HG02981 (cell line): ENCODE results near the gene AGAP9.
"Not testable (repeated sequence)": the region's sequence is repeated elsewhere in the genome, so short reads cannot be mapped to it uniquely, and the experiment has no call there.

ENCODE experiments used
- ATAC-seq: cut with Tn5 transposase; IDR thresholded peaks from one replicate; pipeline ENCODE4 v1.9.1; 2021; ENCODE audit warnings: mild to moderate bottlenecking, moderate library complexity; ENCODE audit not compliant: unreplicated experiment

Gene AGAP9

GRCh38 chr10:47489630-47490029, 33.8 kb downstream of the AGAP9 start:
- ATAC-seq = not testable (repeated sequence)

DNA sequence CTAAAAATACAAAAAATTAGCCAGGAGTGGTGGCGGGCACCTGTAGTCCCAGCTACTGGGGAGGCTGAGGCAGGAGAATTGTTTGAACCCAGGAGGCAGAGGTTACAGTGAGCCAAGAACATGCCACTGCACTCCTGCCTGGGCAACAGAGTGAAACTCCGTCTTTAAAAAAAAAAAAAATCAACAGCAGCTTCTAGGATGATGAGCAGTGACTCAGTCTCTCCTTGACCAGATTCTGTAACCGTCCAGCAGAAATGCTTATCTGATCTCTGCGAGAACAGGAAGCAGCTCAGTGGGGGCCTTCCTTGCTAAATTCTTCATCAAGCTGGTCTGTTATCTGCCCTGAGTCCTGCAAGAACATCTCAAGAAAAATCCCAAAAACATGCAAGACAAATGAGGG, 37.5 kb downstream of the AGAP9 start:
- not testable (repeated sequence) for ATAC-seq

- not testable (repeated sequence) for ATAC-seq
These were observed 38.7 kb downstream of the AGAP9 start for GRCh38 chr10:47484786-47485185.

DNA sequence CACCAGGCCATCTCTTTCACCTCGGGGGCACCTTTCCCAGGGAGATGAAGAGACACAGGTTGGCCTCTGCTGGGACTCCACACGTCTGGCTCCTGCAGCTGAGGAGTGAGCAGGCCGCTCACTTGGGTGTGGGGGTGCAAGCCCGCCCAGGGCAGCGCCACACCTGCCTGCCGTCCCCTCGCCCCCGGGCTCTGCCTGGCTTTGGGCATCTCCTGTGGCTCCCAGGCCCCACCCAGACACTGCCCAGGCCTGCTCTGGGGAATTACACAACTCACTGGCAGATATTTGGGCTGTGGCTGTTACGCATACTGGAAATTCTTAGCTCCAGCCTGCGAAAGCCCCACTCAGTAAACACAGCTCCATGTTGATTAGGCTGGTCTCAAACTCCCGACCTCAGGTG, 39.5 kb downstream of the AGAP9 start, which contains the start of gene ANXA8:
TSS of gene ANXA8 (minus strand) at position 193 of the 400 bp plus-strand sequence. CDS start at position 11, 182 bp downstream.
- ATAC-seq = not testable (repeated sequence)

DNA sequence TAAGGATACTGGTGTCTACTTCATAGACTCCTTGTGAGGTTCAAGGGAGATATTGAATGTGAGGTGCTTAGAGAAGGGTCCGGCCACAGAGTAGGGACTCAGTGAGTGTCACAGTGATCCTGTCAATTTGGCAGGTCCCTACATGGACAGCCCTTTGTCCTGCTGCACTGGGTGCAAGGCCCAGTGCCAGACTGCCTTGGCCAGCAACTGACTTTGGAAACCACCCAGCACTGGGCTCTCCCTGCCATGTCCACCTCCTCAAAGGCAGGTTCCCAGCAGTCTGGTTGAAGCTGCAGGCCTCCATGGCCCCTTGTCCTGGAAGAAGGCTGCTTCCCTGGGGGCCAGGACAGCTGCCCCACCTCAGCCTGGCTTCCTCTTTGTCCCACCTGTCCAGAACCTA, 41.1 kb downstream of the AGAP9 start:
- not testable (repeated sequence) for ATAC-seq

- ATAC-seq = not testable (repeated sequence)
These were observed 41.7 kb downstream of the AGAP9 start for GRCh38 chr10:47481768-47482181.

DNA sequence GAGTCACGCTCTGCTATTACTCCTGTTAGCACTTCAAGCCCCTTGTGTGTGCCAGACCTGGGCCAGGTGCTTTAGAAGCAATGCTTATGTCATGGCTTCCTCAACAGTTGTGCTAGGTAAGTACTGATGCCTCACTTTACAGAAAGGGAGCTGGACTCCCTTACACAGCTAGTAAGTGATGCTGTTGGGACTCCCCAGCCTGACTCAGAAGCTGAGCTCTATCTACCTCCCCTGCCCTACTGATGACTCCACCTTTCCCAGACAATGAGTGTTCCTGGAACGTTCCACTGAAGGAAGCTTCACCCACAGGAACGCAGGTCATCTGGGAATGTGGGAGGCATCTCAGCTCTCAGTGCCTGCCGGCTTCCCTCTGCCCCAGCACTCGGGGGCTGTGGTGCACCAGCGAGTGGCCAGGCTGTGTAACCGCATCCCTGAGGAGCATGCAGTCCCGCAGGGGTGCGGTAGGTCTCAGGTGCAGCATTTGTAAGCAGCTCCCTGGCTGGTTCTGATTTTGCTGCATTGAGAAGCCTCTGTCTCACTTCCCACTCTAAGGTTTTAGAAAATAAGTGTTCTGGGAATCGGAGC, 42.2 kb downstream of the AGAP9 start:
- not testable (repeated sequence) for ATAC-seq

GRCh38 chr10:47480133-47480532, 43.3 kb downstream of the AGAP9 start:
- ATAC-seq = not testable (repeated sequence)

- not testable (repeated sequence) for ATAC-seq
These were observed 45.3 kb downstream of the AGAP9 start for GRCh38 chr10:47478114-47478513.

GRCh38 chr10:47477078-47477477, 46.4 kb downstream of the AGAP9 start:
- ATAC-seq = not testable (repeated sequence)

- not testable (repeated sequence) for ATAC-seq
These were observed 48.3 kb downstream of the AGAP9 start for GRCh38 chr10:47475101-47475500.

GRCh38 chr10:47473516-47473915, 49.9 kb downstream of the AGAP9 start:
- not testable (repeated sequence) for ATAC-seq

DNA sequence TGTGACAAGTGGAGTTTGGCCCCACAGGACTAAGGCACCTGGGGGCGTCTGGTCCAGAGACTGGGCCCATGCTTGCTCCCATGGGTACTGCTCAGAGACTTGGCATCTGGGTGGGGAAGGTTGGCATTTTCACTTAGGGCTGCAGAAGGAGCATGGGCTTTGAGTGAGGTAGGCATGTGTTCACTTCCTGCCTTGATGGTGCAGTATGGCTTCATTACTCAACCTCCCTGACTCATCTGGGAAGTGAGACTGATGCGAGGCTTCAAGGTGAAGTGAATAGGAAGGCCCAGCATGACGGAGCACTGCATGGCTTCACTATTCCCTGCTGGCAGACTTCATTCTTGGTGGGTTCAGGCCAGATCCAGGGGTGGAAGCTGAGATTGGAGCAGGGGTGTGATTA, 50.8 kb downstream of the AGAP9 start:
- not testable (repeated sequence) for ATAC-seq

DNA sequence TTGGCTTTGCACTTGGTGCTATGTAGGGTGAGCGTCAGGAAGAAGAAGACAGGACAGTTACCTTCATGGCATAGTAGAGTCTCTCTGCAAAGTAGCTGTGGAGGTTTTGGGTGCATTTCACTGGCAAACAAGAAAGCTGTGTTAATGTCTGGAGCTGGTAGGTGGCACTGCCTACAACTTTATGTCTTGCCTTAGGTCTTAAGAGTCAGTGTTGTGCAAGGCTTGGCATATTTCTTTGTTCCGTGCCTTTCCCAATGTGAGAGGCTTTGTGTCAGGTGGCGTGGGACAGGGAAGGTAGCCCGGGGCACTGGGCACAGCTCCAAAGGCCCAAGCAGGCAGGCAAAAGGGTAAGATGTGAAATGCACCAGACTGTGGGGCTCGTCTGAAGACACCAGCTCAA, 51.4 kb downstream of the AGAP9 start:
- not testable (repeated sequence) for ATAC-seq

- ATAC-seq = not testable (repeated sequence)
These were observed 54.5 kb downstream of the AGAP9 start for GRCh38 chr10:47468731-47469528.

DNA sequence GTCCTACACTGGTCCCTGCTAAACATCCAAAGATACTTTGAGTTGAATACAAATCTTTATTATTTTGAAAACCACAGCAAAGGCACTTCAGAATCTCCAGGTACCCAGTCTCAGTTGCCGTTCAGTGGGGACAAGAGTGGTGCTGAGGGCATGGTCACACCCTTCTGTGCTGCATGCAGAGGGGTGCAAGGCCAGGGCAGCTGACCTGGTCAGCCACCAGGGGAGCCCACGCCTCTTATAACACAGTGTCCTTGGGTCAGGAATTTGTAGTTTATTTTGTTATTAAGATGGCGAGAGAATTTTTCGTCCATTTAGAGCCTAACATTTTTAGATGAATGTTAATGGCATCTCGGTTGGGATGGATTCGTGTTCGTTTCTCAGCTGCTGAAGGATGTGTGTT, 55.5 kb downstream of the AGAP9 start:
- ATAC-seq = not testable (repeated sequence)

DNA sequence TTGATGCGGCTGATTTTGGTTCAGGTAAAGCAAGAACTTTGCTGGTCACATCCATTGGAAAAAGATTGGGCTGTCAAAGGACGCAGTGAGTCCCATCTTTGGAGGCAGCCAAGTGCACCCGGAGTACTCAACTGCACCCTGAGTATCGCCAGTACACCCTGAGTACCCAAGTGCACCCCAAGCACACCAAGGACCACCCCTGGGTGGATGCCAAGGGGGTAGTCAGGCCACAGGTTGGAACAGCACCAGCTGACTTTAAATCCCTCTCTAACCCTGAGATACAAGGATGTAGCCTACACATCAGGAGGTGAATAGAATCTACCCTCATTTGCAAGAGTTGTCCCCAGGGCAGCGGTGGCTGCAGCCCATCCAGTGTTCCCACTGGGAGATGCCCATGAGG, 56.0 kb downstream of the AGAP9 start:
- not testable (repeated sequence) for ATAC-seq

DNA sequence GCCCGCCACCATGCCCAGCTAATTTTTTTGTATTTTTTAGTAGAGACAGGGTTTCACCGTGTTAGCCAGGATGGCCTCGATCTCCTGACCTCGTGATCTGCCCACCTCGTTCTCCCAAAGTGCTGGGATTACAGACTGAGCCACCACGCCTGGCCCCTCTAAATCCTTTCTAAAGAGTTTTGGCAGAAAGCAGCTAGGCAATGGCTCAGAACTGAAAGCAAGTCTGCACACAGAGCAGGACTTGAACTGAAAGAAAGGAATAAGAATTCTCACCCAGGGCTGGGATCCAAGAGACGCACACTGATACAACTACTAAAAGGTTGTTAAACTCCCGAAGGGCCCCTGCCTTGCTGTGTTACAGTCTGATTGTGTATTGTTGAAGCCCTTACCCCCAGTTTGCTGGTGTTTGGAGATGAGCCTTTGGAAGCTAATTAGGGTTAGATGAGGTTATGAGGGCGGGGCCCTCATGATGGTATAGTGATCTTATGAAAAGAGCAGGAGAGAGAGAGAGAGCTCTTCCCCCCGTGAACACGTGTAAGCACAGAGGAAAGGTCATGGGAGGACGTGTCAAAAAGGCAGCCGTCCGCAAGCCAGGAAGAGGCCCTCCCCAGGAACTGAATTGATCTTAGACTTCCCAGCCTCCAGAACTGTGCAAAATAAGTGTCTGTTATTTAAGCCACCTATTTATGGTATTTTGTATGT, 58.1 kb downstream of the AGAP9 start:
- ATAC-seq = not testable (repeated sequence)

DNA sequence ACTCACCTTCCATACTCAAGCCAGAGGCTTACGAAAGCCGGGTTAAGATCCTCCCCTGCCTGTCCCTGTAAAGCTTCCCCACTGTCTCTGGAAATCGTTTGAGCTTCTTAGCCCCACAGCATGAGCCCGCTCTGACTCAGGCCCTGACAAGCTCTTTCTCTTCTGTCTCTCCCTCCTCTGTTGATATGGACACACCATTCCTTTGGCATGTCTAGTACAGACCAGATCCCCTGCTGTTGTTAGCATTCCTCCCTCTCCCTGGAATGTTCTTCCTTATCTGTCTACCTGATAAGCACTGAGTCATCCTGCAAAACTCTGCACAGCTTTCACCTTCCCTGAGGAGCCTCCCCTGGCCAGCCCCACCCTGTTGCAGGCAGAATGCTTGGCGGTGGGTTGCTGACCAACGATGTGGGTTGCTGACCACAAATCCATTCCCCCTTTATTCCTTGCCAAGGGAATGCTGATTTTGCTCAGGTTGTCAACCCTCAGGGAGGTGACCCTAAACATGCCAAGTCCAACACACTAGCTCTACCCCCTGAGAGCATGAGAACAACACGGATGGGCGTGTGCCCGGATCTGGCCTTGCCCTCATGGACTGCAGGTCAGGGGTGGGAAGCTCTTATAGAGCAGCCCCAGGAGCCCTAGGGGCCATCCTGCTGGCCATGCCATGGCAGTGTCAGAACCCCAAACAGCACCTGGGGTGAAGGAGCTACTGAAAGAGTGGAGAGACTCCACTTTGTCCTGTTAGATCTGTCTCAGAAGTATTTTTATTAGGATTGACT, 60.7 kb downstream of the AGAP9 start:
- not testable (repeated sequence) for ATAC-seq

DNA sequence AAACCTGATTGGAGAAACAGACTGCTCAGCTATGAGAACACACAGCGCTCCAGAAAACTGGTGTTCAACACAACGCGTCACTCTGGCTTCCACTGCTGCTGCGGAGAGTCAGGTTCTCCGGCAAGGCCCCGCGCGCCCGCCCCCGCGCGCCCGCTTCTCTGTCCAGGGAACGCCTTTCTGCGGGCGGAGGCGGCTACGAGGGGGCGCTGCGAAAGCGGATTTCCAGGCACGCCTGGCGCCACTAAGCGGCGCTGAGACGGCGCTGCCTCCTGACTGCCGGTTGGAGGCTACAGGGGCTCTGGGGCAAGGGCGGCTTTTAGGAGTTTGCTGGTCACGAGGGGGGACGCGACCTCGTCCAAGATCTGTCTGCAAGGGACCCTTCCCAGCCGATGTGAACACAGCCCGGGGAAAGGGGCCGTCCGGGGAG, 62.2 kb downstream of the AGAP9 start:
- ATAC-seq = not testable (repeated sequence)
